Stimulated activated CD4-positive, alpha-beta T cell treated with anti-CD3 and anti-CD28 coated beads, Interleukin-12 subunit alpha, Interleukin-12 subunit beta, amount 100 ng/mL, for 4 hours (primary cell): ENCODE data around the gene IGSF3.
"Not testable (repeated sequence)": the region's sequence is repeated elsewhere in the genome, so short reads cannot be mapped to it uniquely, and the experiment has no call there.

ENCODE experiments used
- DNase-seq: peaks from one replicate; pipeline ENCODE4 v3.0.0-alpha.2; 2020

Gene IGSF3

GRCh38 chr1:116593977-116594376 lies 73.6 kb downstream of the IGSF3 start:
- DNase-seq: not testable (repeated sequence)

- not testable (repeated sequence) for DNase-seq
These were observed 74.1 kb downstream of the IGSF3 start for GRCh38 chr1:116593401-116593800.

DNA sequence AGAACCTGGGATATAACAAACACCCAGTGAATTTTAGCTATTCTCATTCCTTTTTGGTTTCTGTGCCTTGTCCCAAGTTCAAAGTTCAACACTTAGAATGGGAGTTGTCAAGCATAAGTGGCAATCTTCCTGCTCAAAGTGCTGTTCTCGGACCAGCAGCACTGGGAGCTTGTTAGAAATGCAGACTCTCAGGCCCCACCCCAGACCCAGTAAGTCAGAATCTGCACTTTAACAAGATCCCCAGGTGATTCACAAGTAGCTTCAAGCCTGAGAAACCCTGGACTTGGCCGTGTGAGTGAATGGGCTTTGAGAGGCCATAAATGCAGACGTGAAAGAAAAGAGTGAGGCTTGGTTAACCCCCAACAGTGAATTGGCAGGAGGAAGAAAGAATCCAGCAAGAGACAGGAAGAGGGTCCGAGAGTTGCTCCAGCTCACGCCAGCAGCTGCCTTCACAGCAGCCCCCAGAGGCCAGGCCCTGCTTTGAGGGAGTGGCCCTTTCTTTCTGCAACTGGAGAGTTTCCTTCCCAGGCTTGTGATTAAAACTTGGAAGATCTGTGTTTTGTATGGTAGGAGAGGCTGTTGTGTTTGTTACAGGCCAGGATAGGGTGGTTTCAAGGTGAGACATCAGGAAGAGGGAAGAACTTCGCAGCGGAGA lies 75.5 kb downstream of the IGSF3 start:
- DNase-seq: not testable (repeated sequence)

GRCh38 chr1:116591006-116591950 lies 76.3 kb downstream of the IGSF3 start:
- not testable (repeated sequence) for DNase-seq

GRCh38 chr1:116590359-116591005 lies 77.1 kb downstream of the IGSF3 start:
- DNase-seq: not testable (repeated sequence)

DNA sequence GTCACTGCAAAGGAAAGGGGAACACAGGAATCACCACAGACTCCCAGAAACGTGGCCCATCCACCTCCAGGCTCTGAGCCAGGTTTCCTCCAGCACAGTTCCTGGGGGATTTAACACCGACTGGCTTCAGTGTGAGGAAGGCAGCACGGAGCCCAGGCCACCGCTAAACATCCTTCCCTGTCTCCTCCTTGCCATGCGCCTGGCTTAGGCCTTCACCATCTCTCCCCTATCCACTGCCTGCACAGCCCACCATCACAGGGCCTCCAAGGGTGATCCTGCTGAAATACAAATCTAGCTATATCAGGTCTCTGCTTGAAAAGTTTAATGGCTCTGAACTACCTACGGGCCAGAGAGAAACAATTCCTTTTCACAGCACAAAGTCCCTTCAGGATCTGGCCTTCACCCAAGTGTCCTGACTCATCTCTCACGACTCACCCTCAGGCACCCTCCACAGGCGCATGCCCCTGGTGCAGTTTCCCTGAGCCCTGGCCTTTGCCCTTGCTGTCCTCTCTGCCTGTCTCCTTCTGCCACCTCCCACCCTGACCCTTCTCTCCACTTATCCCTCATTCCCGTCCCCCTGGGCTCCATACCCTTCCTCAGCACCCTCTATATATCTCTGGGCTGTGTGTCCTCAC lies 78.3 kb downstream of the IGSF3 start:
- DNase-seq: not testable (repeated sequence)

GRCh38 chr1:116587501-116588227 lies 79.9 kb downstream of the IGSF3 start:
- DNase-seq: no peak

DNA sequence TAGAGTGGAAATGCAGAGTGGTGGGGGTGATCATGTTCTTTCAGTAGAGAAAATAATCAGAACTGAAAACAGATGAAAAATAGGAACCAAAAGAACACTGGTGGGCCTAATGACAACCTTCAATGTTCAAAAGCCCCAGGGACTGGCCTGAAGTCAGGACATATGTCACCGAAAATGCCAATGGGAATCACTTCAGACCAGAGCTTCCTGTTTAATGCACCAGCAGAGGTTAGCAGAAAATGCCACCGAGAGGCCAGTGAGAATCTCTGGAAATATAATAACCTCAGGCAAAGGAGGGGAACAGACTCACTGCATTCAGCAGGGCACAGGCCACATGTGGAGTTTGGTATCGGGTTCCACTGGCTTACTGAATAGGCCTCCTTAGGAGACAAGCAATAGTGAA lies 80.8 kb downstream of the IGSF3 start:
- DNase-seq: no peak

GRCh38 chr1:116585886-116586285 lies 81.6 kb downstream of the IGSF3 start:
- DNase-seq: no peak

DNA sequence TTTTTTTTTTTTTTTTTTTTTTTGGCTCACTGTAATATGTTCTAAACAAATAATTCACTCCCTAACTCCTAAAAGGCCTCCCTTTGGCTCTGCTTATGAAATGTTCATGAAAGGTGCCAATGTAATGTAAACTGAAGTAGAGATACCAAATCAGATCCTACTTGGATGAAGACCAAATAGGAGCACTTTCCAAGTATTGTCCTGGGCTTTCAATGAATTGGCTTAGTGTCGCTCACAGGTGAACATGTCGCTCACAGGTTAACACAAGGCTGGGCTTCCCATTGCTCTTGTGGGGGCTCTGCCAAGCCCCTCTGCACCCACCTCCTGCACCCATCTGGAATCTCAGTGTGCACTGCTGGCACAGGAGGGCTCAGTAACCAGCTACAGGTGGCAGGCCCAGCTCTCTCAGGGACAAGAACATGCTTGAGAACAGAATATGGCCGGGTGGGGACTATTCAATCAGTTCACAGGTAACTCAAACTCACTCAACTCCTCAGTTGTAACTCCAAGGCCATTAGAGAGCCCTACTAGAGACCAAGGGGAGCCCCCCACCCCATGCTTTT lies 86.1 kb downstream of the IGSF3 start:
- DNase-seq: no peak

DNA sequence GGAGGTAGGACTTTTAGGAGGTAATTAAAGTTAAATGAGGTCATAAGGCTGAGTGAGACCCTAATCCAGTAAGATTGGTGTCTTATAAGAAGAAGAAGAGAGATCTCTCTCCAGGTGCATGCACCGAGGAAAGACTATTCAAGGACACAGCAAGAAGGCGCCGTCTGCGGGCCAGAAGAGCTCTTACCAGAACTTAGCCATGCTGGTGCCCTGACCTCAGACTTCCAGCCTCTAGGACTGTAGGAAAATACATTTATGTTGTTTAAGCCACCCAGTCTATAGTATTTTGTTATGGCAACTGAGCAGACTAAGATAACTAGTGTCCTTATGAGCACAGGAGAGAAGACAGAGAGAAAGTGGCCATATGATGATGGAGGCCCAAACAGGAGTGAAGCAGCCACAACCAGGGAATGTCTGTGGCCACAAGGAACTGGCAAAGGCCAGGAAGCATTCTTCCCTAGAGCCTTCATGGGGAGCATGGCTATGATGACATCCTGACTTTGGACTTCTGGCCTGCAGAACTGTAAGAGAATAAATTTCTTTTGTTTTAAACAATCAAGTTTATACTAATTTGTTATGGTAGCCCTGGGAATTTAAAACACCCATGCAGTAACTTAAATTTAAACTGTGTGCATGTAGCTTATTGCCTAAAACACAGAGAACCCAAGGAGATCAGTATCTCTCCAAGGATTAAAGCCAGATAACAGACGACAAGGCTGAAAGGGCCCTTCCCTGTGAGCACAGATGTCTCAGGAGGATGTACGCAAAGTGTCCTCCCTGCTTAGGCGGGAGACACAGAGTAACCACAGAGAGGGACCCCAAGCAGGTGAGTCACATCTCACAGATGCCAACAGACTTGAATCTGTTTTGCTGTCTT lies 86.8 kb downstream of the IGSF3 start:
- no peak for DNase-seq

DNA sequence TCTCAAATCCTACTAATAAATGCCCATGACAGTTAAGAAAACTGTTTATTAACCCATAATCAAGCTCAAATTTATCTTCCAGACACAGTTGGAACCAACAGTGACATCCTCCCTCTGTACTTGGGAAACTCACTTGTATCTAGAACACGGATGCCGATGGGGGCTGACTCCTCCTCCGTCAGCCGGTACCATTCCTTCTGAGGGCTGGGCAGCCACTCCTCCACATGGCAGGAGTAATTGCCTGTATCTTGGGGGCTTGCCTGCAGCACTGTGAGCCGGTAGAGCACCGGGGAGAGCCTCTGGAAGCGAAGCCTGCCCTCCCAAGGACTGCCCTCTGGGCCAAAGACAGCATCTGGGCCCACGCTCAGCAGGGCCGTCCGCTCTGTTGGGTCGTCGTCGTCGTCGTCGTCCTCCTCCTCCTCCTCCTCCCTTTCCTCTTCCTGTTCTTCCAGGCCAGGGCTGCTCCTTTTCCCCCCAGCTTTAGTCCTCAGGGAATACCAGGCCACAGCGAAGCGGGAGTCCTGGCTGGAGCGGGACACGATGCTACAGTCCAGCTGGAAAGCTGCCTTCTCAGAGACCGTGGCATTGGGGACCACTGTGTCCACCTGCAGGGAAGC lies 88.2 kb downstream of the IGSF3 start:
- no peak for DNase-seq

DNA sequence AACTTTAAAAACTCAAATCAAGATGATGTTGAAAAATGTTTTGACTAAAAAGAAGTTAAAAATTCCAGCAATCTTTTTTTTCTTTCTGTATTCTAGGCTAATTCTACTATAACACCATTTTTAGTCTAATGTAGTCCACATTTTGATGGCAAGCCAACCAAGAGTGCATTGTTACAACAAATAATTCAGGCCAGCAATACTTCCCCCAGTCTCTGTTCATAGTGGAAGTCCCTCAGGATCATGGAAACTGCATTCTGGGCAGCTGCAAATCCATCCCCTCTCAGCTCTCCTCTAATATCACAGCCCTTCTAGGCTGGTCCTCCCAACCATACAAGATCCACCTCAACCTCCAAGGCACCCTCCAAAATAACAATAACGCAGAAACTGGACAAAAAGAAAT lies 89.0 kb downstream of the IGSF3 start:
- no peak for DNase-seq

GRCh38 chr1:116577759-116578314 lies 89.7 kb downstream of the IGSF3 start:
- DNase-seq: no peak

GRCh38 chr1:116574581-116575291 lies 92.8 kb downstream of the IGSF3 start:
- peak; percentile 46 for DNase-seq

- no peak for DNase-seq
These were observed 94.0 kb downstream of the IGSF3 start for GRCh38 chr1:116573431-116574095.

DNA sequence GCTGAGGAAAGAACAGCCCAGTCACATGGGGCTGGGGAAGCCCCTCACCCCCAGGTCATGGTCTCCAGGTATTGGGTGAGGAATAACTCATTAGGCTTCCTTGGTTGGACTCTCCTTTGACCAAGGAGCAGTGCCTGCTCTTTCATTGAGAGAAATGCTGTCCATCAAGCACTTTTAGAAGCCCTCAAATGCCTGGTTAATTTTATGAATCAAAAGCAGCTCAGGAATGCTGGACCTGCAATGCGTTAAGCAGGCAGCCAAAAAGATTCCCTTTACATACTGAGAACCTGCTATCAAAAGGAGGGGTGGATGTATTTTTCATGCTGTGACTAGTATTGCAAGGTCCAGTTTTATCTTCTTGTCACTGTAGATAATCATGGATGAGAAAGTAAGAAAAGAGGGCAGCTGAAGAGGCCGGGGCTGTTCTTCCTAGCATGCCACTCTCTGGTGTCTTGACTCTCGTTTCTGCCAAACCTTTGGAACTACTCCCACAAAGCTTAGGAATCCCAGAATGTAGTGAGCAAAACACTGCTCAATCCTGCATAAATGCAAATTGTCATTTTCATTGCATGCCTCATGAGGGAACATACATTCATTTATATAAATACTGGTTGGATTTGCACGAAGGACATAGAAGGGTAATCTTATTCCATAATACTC lies 94.6 kb downstream of the IGSF3 start:
- DNase-seq: no peak

DNA sequence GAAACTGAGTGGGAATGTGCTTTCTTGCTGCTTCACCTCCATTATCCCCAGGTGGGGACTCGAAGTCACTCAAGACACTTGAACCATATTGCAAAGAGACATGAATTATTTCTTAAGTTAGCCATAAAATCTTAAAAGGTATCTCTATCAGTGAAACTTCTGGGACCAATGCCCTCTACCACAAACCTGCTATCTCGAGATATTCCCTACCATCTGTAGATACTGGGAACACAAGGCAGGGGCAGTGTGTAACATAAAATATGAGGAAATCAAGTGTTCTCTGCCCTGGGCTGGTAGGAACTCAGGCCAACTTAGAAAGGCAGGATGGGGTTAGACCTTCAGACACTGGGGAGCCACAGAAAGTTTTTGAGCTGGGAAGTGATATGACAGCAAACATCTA lies 95.4 kb downstream of the IGSF3 start:
- no peak for DNase-seq
